HUES48 (cell line): Measurements from ENCODE around the gene ST8SIA4.
"Not testable (repeated sequence)": the region's sequence is repeated elsewhere in the genome, so short reads cannot be mapped to it uniquely, and the experiment has no call there.

Experiments used
- H3K27ac ChIP-seq: one replicate; pipeline ENCODE4 v1.7.0; 2013; ENCODE audit warnings: low read depth, low read length, inconsistent platforms
- H3K27me3 ChIP-seq: 2 replicates; pipeline ENCODE4 v1.6.1; 2013; ENCODE audit warnings: mild to moderate bottlenecking, low read length; ENCODE audit not compliant: control insufficient read depth, insufficient read depth
- H3K36me3 ChIP-seq: 2 replicates; pipeline ENCODE4 v1.6.1; 2013; ENCODE audit warnings: low read length; ENCODE audit not compliant: control insufficient read depth, insufficient read depth
- H3K4me1 ChIP-seq: 2 replicates; pipeline ENCODE4 v1.6.1; 2013; ENCODE audit warnings: mild to moderate bottlenecking, low read length; ENCODE audit not compliant: control insufficient read depth, insufficient read depth
- H3K4me3 ChIP-seq: 2 replicates; pipeline ENCODE4 v1.5.1; 2013; ENCODE audit warnings: mild to moderate bottlenecking, low read depth, low read length
- H3K9ac ChIP-seq: 2 replicates; pipeline ENCODE4 v1.6.1; 2013; ENCODE audit warnings: mild to moderate bottlenecking, low read depth, low read length, moderate library complexity
- H3K9me3 ChIP-seq: 2 replicates; pipeline ENCODE4 v1.6.1; 2013; ENCODE audit warnings: low read length; ENCODE audit not compliant: control insufficient read depth, insufficient read depth

Gene ST8SIA4

DNA sequence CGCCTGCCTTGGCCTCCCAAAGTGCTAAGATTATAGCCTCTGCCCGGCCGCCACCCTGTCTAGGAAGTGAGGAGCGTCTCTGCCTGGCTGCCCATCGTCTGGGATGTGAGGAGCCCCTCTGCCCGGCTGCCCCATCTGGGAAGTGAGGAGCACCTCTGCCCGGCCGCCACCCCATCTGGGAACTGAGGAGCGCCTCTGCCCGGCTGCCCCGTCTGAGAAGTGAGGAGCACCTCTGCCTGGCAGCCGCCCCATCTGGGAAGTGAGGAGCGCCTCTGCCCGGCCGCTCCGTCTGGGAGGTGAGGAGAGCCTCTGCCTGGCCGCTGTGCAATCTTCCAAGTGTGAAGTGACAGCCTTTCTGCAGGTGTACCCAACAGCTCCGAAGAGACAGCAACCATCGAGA is 117.5 kb downstream of the ST8SIA4 start:
- not testable (repeated sequence) for H3K36me3 ChIP-seq, H3K9me3 ChIP-seq, H3K9ac ChIP-seq, H3K4me1 ChIP-seq, H3K27me3 ChIP-seq, H3K27ac ChIP-seq, H3K4me3 ChIP-seq

DNA sequence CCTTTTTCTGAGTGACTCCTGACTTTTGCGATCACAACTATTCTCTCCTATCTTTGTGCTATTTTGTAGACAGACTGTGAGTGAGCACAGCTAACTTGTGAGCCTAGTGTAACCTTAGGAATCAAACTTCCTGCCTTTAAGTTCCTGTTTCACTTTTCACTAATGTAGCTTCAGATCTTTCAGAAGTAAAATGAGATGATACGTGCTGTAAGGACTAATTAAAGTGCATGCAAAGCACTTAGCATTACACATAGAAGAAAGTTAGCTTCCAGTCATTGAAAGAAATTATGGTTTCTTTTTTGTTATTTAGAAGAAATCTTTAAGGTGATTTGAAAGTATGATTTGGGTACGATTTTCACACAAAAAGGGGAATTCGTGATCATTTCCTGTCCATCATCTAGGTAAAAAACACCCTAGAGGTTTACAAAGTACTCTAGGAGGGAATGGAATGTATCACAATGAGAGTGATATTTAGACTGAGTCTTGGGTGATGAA is 122.7 kb downstream of the ST8SIA4 start:
- no peak overlapping the region for H3K4me3 ChIP-seq

DNA sequence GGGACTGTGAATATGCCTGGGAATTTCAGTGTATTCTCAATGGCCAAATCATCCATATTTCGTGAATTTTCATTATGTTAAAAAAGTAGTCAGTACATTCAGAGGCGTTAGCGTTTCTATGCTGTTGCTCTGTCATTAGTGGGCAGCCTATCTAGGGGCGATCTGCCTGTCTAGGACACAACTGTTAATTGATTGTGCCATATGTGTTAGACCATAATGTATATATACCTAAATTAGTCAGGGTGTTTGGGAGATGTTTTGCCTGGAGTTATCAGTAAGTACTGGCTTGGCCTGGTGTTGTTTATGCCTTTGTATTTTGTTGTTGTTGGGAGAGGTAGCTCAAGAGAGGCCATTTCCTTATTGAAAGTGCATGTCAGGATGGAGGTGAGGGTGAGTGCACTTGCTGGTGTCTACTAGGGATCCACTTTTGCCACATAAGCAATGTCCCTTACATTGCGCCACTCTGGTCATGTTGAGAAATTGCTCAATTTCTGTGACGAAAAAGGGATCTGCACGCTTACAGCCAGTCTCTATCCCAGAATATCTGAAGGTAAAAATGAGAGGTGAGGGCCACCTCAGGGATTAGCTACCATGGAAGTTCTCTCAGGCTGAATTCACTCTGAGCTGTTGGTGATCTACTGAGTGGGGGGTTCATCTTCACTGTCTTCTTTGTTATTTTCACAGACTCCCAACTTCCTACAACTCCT is 123.3 kb downstream of the ST8SIA4 start:
- Histone ChIP-seq H3K27ac (no peak overlapping the region), H3K4me1 (peaks cover 10% of the 10 kb centered on the region; the same call in 1 of the 2 replicates), H3K9ac (no peak overlapping the region)

More for the DNA sequence above, 122.7 kb downstream of the ST8SIA4 start:
- no peak overlapping the region for H3K27ac ChIP-seq
- no peak overlapping the region for H3K9ac ChIP-seq
- peaks cover 10% of the 10 kb centered on the region; the same call in 1 of the 2 replicates for H3K4me1 ChIP-seq
- no peaks in the 10 kb centered on the region; the same call in 1 of the 2 replicates for H3K9me3 ChIP-seq
- no peaks in the 10 kb centered on the region for H3K36me3 ChIP-seq
- H3K27me3 ChIP-seq, result no peaks in the 10 kb centered on the region

DNA sequence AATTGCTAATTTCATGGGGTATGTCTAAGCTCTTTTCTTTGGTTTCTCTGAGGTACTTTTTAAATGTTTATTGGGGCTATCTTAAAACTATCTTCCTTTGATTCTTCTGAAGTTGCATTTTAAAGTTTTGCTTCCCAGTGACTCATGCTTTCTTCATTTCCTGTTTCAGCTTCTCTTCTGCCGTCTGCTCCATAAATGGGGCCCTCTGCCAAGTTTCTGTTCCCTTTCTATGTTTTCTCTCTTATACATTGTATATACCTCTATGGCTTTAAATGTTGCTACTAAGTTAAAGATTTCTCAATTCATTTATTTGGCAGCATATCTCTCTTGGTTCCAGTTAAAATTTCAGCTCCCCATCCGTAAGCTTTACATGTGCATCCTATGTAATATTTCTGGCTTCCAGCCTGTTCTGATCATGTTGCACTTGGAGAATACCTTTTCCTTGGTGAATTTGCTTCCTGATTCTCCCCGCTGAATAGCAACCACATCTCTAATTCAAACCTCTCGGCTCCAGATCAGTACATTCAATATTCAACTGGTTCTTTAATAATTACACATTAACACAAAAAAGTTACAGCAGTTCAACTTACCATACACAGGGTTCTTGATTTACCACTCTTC is 125.3 kb downstream of the ST8SIA4 start:
- Histone ChIP-seq H3K27me3 (no peaks in the 10 kb centered on the region), H3K4me1 (peaks cover 16% of the 10 kb centered on the region), H3K9ac (no peak overlapping the region), H3K9me3 (no peaks in the 10 kb centered on the region), H3K36me3 (no peaks in the 10 kb centered on the region), H3K27ac (peak overlapping the region; percentile 47), H3K4me3 (no peak overlapping the region)

More for the DNA sequence above, 123.3 kb downstream of the ST8SIA4 start:
- H3K36me3 ChIP-seq, result no peaks in the 10 kb centered on the region
- no peaks in the 10 kb centered on the region for H3K27me3 ChIP-seq
- no peak overlapping the region for H3K4me3 ChIP-seq
- H3K9me3 ChIP-seq, result no peaks in the 10 kb centered on the region

DNA sequence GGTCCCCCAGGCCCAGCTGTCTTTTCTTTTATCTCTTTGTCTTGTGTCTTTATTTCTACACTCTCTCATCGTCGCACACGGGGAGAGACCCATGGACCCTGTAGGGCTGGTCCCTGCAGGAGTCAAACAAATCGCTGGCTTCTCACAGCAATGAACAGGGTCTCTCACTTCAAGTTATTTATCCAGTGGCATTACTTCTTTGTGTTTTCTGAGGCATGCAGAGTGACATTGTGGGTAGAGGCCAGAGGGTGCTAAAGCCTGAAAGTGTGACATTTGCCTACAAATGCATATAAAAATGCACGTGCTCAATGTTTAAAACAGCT is 127.6 kb downstream of the ST8SIA4 start:
- Histone ChIP-seq H3K36me3 (no peaks in the 10 kb centered on the region), H3K27me3 (no peaks in the 10 kb centered on the region), H3K4me1 (peaks cover 26% of the 10 kb centered on the region)

DNA sequence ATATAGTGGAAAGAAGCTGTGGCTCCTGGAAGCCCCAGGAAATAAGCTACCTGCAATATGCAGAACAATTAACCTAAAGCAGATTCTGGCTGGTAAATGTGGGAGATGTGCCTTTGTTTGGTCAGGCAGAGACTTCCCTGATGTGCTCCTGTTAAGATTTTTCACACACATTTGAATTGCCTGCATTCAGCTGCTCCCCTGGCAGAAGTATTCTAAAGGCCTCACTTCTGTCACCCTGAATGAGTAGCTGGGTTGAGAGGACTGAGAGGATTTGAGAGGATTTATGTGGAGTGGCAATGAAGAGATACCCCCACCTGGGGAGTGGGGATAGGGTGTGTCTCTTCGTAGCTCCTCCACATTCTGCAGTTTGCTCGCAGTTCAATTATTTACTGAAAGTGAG is 130.5 kb downstream of the ST8SIA4 start:
- no peaks in the 10 kb centered on the region for H3K9me3 ChIP-seq
- no peak overlapping the region for H3K9ac ChIP-seq
- H3K27me3 ChIP-seq, result no peaks in the 10 kb centered on the region
- no peaks in the 10 kb centered on the region for H3K36me3 ChIP-seq
- H3K4me1 ChIP-seq, result peaks cover 19% of the 10 kb centered on the region
- peak overlapping the region; percentile 59 for H3K27ac ChIP-seq
- H3K4me3 ChIP-seq, result no peak overlapping the region

More for the DNA sequence above, 127.6 kb downstream of the ST8SIA4 start:
- no peaks in the 10 kb centered on the region for H3K9me3 ChIP-seq
- H3K9ac ChIP-seq, result no peak overlapping the region
- no peak overlapping the region for H3K27ac ChIP-seq
- H3K4me3 ChIP-seq, result no peak overlapping the region

DNA sequence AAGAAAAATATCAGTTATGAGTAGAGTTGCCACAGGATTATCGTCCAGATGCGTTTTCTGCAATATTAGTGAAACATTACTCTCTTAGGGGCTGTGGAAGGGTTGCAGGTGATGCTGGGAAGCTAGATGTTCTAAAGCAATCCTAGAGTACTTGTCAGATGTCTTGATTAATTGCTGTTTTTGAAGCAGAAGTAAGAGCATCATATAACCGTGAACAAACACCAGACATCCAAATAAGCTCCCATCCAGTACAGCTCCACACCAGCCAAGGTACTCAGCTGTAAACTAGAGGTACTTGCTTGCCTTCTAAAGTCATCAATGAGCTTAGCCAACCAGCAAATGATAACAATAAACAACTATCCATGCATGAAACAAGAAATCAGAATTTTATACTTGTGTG is 131.1 kb downstream of the ST8SIA4 start:
- Histone ChIP-seq H3K27me3 (no peaks in the 10 kb centered on the region), H3K9ac (no peak overlapping the region), H3K27ac (peak overlapping the region; percentile 59), H3K36me3 (no peaks in the 10 kb centered on the region), H3K4me1 (peaks cover 16% of the 10 kb centered on the region), H3K9me3 (no peaks in the 10 kb centered on the region), H3K4me3 (no peak overlapping the region)

DNA sequence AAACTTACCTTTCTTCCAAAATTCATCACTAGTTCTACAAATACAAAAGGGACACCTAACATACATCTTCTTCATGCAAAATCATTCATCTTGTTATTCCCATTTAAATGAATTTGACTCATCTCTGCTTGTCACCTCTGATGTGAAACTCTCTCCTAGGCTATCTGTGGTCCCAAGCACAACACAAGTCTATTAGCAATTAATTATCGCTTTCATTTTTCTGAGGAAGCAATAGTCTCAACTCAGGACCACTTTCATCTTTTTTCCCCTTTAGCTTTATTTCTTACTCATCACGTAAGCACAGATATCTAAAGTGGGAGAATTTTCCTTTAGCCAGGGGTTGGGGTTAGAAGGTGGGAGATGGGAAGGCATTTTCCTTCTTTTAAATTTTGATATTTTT is 131.9 kb downstream of the ST8SIA4 start:
- no peaks in the 10 kb centered on the region for H3K27me3 ChIP-seq
- H3K27ac ChIP-seq, result no peak overlapping the region
- no peaks in the 10 kb centered on the region for H3K36me3 ChIP-seq
- H3K4me3 ChIP-seq, result no peak overlapping the region
- no peaks in the 10 kb centered on the region for H3K9me3 ChIP-seq
- H3K4me1 ChIP-seq, result peaks cover 16% of the 10 kb centered on the region
- H3K9ac ChIP-seq, result no peak overlapping the region

DNA sequence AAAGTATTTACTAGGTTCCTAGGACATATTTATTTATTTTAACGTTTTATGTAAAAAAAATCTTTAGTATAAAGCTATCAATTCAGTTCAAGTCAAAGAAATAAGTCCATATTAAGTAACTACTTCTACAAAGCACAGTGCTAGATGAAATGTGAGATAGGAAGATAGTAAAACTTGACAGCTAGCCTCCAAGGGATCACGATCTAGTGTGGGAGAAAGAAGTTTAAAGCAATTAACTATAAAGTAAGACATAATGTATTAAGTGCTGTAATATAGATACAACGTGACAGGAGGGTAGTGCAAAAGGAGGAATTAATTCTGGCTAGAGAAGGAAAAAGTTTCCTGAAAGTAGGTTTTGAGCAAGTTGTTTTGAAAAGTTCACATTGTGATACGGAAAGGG is 134.9 kb downstream of the ST8SIA4 start:
- H3K4me1 ChIP-seq, result peaks cover 15% of the 10 kb centered on the region
- H3K9ac ChIP-seq, result no peak overlapping the region
- no peak overlapping the region for H3K4me3 ChIP-seq
- H3K36me3 ChIP-seq, result no peaks in the 10 kb centered on the region
- H3K9me3 ChIP-seq, result no peaks in the 10 kb centered on the region
- no peaks in the 10 kb centered on the region for H3K27me3 ChIP-seq
- H3K27ac ChIP-seq, result no peak overlapping the region

DNA sequence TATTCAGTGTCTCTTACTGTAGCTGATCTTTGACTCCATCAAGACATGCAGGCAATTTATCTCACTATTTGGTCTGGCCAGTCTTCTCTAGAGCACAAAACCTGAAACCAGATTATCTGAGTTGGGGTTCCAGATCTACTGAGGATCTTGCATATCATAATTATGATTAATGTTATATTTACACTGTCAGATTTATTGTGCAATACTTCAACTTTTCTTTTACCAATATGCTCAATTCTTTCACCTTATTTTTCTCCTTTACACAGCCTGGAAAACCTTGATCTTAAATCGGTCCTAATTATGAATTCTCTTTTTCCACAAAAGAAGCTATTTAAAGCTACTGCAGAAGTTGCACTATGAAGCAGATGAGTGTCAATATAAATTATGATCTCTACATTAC is 140.1 kb downstream of the ST8SIA4 start:
- H3K4me3 ChIP-seq, result no peak overlapping the region
- peaks cover 10% of the 10 kb centered on the region; the same call in 1 of the 2 replicates for H3K4me1 ChIP-seq
- H3K27ac ChIP-seq, result no peak overlapping the region
- H3K36me3 ChIP-seq, result no peaks in the 10 kb centered on the region
- peaks cover 10% of the 10 kb centered on the region for H3K27me3 ChIP-seq
- H3K9me3 ChIP-seq, result no peaks in the 10 kb centered on the region
- H3K9ac ChIP-seq, result no peak overlapping the region

DNA sequence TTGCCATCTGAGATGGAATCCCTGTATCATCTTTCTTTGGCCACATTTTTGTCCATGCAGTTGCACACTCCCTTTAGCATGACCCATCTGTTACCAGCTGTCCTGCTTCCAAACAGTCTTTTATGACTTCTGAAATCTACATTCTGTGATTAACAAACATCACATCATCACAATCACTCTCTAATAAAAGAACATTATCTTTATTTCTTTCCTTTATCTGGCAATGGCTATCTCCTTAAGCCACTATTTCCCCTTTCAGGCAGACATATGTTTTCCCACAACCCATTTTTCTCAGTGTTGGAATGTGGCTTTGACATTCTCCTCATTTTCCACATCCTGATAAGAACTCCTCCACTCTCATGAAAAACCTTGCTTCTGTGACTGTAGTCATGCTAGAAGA is 141.0 kb downstream of the ST8SIA4 start:
- Histone ChIP-seq H3K9me3 (no peaks in the 10 kb centered on the region), H3K27ac (no peak overlapping the region), H3K36me3 (no peaks in the 10 kb centered on the region), H3K9ac (no peak overlapping the region), H3K27me3 (peaks cover 17% of the 10 kb centered on the region), H3K4me3 (no peak overlapping the region), H3K4me1 (peaks cover 19% of the 10 kb centered on the region)
